Sigmoid colon (tissue), 4 donors: ENCODE measurements around the gene RNF6.

Experiments used
- CTCF ChIP-seq, 4 experiments: fragments of 450-650 bp in 3 of 4; fragments of 200-600 bp in 1 of 4; IDR thresholded peaks; one replicate each; pipeline ENCODE4 v1.5.1; 2016 to 2019; ENCODE audit warnings: antibody characterized with exemption in 4 of 4, mild to moderate bottlenecking in 3 of 4, moderate library complexity in 2 of 4
- EP300 ChIP-seq, 4 donors: sonication (generic); formaldehyde crosslinking; IDR thresholded peaks; one replicate each; pipeline ENCODE4 v1.6.1; 2017; ENCODE audit warnings: antibody characterized with exemption in 4 of 4
- POLR2A ChIP-seq, 2 donors: fragments of 450-650 bp; IDR thresholded peaks; one replicate each; pipeline ENCODE4 v1.6.1; 2016; ENCODE audit warnings: antibody characterized with exemption in 2 of 2, mild to moderate bottlenecking in 2 of 2, moderate library complexity in 2 of 2
- POLR2AphosphoS5 ChIP-seq, 4 donors: sonication (generic); formaldehyde crosslinking; IDR thresholded peaks; one replicate each; pipeline ENCODE4 v1.6.1; 2017; ENCODE audit warnings: antibody characterized with exemption in 4 of 4

- no peak for TF ChIP-seq CTCF (IDR thresholded peaks at IDR 0.05)
- no peak for TF ChIP-seq EP300 (IDR thresholded peaks at IDR 0.05)
- no peak for TF ChIP-seq POLR2A (IDR thresholded peaks at IDR 0.05)
- no peak for TF ChIP-seq POLR2AphosphoS5 (IDR thresholded peaks at IDR 0.05)
Measured at GRCh38 chr13:26247608-26248007, 25.5 kb upstream of the RNF6 start.
